ENCODE measurements around the gene ARMC5.

DNA sequence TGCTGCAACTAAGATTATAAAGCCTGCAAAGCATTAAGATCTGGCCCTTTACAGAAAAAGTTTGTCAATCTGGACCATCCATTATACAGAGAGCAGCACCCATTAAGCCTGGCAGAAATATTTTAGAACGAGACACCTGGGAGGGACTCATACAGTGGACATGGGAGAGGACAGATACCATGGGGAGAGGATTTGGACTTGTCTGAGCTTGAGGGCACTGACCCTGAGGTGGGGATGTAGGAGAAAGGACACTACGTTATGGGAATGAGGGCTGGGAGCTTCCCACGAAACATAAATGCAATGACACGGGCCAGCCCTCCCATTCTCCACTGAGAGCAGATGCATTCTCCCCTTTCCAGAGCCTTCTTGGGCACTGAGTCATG, 42.7 kb downstream of the ARMC5 start:
- TF ChIP-seq, protein P1, sequence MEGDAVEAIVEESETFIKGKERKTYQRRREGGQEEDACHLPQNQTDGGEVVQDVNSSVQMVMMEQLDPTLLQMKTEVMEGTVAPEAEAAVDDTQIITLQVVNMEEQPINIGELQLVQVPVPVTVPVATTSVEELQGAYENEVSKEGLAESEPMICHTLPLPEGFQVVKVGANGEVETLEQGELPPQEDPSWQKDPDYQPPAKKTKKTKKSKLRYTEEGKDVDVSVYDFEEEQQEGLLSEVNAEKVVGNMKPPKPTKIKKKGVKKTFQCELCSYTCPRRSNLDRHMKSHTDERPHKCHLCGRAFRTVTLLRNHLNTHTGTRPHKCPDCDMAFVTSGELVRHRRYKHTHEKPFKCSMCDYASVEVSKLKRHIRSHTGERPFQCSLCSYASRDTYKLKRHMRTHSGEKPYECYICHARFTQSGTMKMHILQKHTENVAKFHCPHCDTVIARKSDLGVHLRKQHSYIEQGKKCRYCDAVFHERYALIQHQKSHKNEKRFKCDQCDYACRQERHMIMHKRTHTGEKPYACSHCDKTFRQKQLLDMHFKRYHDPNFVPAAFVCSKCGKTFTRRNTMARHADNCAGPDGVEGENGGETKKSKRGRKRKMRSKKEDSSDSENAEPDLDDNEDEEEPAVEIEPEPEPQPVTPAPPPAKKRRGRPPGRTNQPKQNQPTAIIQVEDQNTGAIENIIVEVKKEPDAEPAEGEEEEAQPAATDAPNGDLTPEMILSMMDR (IDR thresholded peaks at IDR 0.05): no peak
- no peak for TF ChIP-seq POLR2A (IDR thresholded peaks at IDR 0.05)
- no peak for TF ChIP-seq POLR2AphosphoS5 (IDR thresholded peaks at IDR 0.05)

All from sigmoid colon (tissue), 4 donors.